ENCODE measurements around the gene ATP5F1C. TPM values are rescaled to one million over a fixed set of nuclear protein-coding genes. Genes with fewer than 3 reads are reported as not detected.

ATP5F1C gene
- total RNA-seq, 2 experiments from 2014 or later = 282 to 292 TPM

DNA sequence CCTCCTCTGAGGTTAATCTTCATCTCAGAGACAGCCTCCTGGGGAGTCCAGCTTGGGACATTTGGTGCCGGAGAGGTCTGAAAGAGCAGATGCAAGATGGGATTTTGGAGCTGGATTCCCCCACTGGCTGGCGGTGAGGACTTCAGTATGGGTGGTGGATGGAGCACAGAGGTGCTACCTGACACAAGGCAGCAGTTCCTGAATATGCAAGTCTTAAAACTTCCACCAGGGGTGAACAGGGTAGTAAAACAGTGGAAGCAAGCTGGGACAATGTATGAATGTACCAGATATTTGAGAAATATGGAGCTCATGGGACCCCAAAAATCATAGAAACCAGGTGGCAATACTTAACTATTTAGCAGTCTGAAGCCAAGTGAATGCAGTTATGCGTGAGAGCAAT lies 25.5 kb downstream of the ATP5F1C start:
- H3K27me3 Mint-ChIP-seq = no peaks in the 10 kb centered on the region
- intact Hi-C loops (cut with micrococcal nuclease) = no loop called here
- H3K36me3 Mint-ChIP-seq (ENCODE audit: low read depth) = no peaks in the 10 kb centered on the region
- peaks cover 11% of the 10 kb centered on the region for H3K4me1 Mint-ChIP-seq (ENCODE audit: low read depth)
- ChIA-PET POLR2A (interaction anchor here (1.2 kb wide), 1 partner anchor 19 kb away, joined by 3 read pairs; no protein-coding TSS in a partner anchor), CTCF (interaction anchor here (1.0 to 1.4 kb wide), 2 partner anchors 80 to 126 kb away, joined by 3 read pairs; no protein-coding TSS in a partner anchor)
- no peaks in the 10 kb centered on the region for H3K9me3 Mint-ChIP-seq
- no peak overlapping the region for H3K4me3 Mint-ChIP-seq
- TF ChIP-seq, protein P1, sequence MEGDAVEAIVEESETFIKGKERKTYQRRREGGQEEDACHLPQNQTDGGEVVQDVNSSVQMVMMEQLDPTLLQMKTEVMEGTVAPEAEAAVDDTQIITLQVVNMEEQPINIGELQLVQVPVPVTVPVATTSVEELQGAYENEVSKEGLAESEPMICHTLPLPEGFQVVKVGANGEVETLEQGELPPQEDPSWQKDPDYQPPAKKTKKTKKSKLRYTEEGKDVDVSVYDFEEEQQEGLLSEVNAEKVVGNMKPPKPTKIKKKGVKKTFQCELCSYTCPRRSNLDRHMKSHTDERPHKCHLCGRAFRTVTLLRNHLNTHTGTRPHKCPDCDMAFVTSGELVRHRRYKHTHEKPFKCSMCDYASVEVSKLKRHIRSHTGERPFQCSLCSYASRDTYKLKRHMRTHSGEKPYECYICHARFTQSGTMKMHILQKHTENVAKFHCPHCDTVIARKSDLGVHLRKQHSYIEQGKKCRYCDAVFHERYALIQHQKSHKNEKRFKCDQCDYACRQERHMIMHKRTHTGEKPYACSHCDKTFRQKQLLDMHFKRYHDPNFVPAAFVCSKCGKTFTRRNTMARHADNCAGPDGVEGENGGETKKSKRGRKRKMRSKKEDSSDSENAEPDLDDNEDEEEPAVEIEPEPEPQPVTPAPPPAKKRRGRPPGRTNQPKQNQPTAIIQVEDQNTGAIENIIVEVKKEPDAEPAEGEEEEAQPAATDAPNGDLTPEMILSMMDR (IDR thresholded peaks at IDR 0.05) = no peak
- no peak overlapping the region for H3K27ac Mint-ChIP-seq
- no peak for DNase-seq
- no peak for ATAC-seq

DNA sequence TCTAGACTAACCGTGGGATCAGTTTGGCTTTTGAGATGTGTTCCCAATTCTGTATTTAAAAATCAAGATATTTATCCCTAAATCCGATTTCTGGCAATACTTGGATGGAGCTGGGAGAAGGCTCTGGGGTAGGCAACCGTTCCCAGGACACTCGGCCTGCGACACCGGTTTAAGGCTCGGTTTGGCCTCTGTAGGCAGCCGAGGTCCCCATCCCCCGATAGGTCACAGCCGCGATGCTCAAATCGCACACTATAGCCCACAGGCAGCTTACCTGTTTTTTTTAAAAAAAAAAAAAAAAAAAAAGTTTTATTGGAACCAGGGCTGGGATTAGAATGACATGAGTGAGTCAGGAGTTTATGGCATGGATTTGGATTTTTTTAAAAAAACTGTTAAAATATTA lies 29.6 kb downstream of the ATP5F1C start:
- Mint-ChIP-seq H3K9me3 (no peaks in the 10 kb centered on the region), H3K27ac (peak overlapping the region; percentile 40), H3K27me3 (no peaks in the 10 kb centered on the region), H3K4me1 (ENCODE audit: low read depth) (peaks cover 37% of the 10 kb centered on the region), H3K4me3 (peak overlapping the region; percentile 93), H3K36me3 (ENCODE audit: low read depth) (no peaks in the 10 kb centered on the region)
- no peak for ATAC-seq
- TF ChIP-seq, protein P1 (IDR thresholded peaks at IDR 0.05) = no peak
- intact Hi-C loops (cut with micrococcal nuclease) = no loop called here
- DNase-seq = no peak
- ChIA-PET POLR2A (interaction anchor here (0.6 to 2.5 kb wide), 8 partner anchors 8 to 372 kb away, joined by 3 to 20 read pairs (median 6); partner anchors contain the start of genes ATP5F1C and KIN), CTCF (interaction anchor here (0.8 to 1.8 kb wide), 4 partner anchors 18 to 292 kb away, joined by 3 to 4 read pairs (median 4); no protein-coding TSS in a partner anchor)

DNA sequence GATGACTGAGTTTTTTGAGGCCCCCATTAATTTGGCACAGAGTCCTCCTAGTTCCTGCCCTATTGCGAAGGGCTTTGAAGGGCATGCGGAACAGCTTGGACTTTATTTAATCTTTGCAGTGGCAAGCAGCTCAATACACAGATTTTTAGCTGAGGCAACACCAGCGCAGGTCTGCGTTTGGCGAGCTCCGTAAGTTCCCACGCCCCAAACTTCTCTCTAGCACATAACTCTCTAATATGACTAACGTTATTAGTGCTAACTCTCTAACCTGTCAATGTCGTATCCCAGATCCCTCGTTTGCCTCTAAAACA lies 30.0 kb downstream of the ATP5F1C start:
- Mint-ChIP-seq H3K4me1 (ENCODE audit: low read depth) (peaks cover 37% of the 10 kb centered on the region), H3K27ac (peak overlapping the region; percentile 86), H3K4me3 (peak overlapping the region; percentile 93), H3K36me3 (ENCODE audit: low read depth) (no peaks in the 10 kb centered on the region), H3K27me3 (no peaks in the 10 kb centered on the region), H3K9me3 (no peaks in the 10 kb centered on the region)
- CTCF ChIA-PET = interaction anchor here (0.8 to 1.8 kb wide), 4 partner anchors 18 to 292 kb away, joined by 3 to 4 read pairs (median 4); no protein-coding TSS in a partner anchor
- intact Hi-C loops (cut with micrococcal nuclease) = no loop called here
- no peak for DNase-seq
- ATAC-seq = peak; percentile 21
- POLR2A ChIA-PET = interaction anchor here (0.6 to 2.5 kb wide), 9 partner anchors 8 to 372 kb away, joined by 3 to 20 read pairs (median 5); partner anchors contain the start of genes ATP5F1C and KIN
- TF ChIP-seq, protein P1 (IDR thresholded peaks at IDR 0.05) = no peak

DNA sequence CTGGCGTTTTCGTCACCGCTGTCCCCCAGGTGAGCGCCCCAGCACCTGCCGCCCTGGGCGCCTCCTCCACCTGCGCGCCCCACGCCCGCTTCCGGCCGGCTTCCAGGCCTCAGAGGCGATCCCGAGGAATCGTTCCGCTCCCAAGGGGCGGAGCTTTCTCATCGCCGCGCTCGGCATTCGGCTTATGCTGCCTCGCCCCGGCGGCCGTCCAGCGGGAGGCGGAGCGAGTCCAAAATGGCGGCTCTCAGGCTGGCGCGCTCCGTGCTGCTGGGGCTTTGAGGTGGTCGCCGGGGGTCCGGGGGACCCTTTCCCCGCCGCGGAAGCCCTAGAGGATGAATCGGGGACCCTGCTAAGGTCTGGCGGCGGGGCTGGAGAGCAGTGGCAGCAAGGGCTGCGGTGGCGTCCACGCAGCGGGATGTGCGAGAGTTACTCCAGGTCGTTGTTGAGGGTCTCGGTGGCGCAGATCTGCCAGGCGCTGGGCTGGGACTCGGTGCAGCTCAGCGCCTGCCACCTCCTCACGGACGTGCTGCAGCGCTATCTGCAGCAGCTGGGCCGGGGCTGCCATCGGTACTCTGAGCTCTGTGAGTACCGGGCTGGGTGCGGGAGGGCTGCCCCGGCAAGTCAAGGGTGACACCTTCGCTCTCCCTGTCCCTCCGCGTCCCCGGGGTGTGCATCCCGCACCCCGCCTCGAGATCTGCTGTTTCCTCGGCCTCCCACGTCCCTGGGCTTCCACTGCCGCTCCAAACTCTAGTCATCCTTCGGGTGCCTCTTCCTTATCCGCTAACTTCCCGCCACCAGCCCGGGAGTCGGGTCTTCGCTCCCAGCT lies 30.5 kb downstream of the ATP5F1C start, which contains the start of gene TAF3:
TSS of gene TAF3 (plus strand) at position 211 of the 826 bp plus-strand sequence. CDS start at position 416, 205 bp downstream.
- ATAC-seq = peak; percentile 90
- H3K36me3 Mint-ChIP-seq (ENCODE audit: low read depth) = no peaks in the 10 kb centered on the region
- peak within 1 kb of the TSS; percentile 86 for H3K27ac Mint-ChIP-seq
- no peaks in the 10 kb centered on the region for H3K9me3 Mint-ChIP-seq
- H3K27me3 Mint-ChIP-seq = no peaks in the 10 kb centered on the region
- intact Hi-C loops (cut with micrococcal nuclease) = no loop called here
- peak; percentile 93 for DNase-seq
- CTCF ChIA-PET = interaction anchor here (0.8 to 1.8 kb wide), 3 partner anchors 19 to 293 kb away, joined by 3 to 4 read pairs (median 4); no protein-coding TSS in a partner anchor
- TF ChIP-seq, protein P1 (IDR thresholded peaks at IDR 0.05) = no peak
- POLR2A ChIA-PET = interaction anchor here (0.6 to 2.5 kb wide), 9 partner anchors 9 to 373 kb away, joined by 3 to 20 read pairs (median 5); partner anchors contain the start of genes ATP5F1C and KIN
- peaks cover 37% of the 10 kb centered on the region for H3K4me1 Mint-ChIP-seq (ENCODE audit: low read depth)
- peak within 1 kb of the TSS; percentile 93 for H3K4me3 Mint-ChIP-seq

All from activated CD8-positive, alpha-beta T cell treated with anti-CD3 and anti-CD28 coated beads for 36 hours (primary cell).